SU-DHL-6 (cell line): ENCODE data around the gene PRPS1.
"Not testable (repeated sequence)": the region's sequence is repeated elsewhere in the genome, so short reads cannot be mapped to it uniquely, and the experiment has no call there.

Source experiments
- H2AFZ ChIP-seq: fragments of 200-600 bp; sonication (generic); 2 replicates; pipeline ENCODE4 v1.6.1; 2014; ENCODE audit warnings: low read depth, mild to moderate bottlenecking, moderate library complexity, mixed read lengths, antibody characterized with exemption, low read length; ENCODE audit not compliant: severe bottlenecking
- H3F3A ChIP-seq: fragments of 200-600 bp; shearing (Covaris generic); 2 replicates; pipeline ENCODE4 v1.6.0; 2016; ENCODE audit warnings: antibody characterized with exemption, mild to moderate bottlenecking; ENCODE audit not compliant: insufficient read depth
- H3K27ac ChIP-seq: fragments of 200-600 bp; sonication (generic); 2 replicates; pipeline ENCODE4 v1.5.1; 2016; ENCODE audit warnings: low read depth, mild to moderate bottlenecking, low read length, moderate library complexity, mixed read lengths
- H3K27me3 ChIP-seq: fragments of 200-600 bp; sonication (generic), shearing (Covaris generic); 2 replicates; pipeline ENCODE4 v1.6.0; 2014; ENCODE audit warnings: mild to moderate bottlenecking, low read length
- H3K36me3 ChIP-seq: fragments of 200-600 bp; sonication (generic); 2 replicates; pipeline ENCODE4 v1.6.1; 2014; ENCODE audit warnings: mild to moderate bottlenecking, low read length, mixed read lengths
- H3K4me2 ChIP-seq: fragments of 300-600, 200-600 bp; shearing (Covaris generic), sonication (generic); 2 replicates; pipeline ENCODE4 v1.6.0; 2014; ENCODE audit warnings: low read length, low read depth, mild to moderate bottlenecking; ENCODE audit not compliant: poor library complexity, severe bottlenecking
- H3K4me3 ChIP-seq: fragments of 200-600 bp; sonication (generic); 2 replicates; pipeline ENCODE4 v1.5.1; 2014; ENCODE audit warnings: antibody characterized with exemption, low read length, mild to moderate bottlenecking, mixed read lengths; ENCODE audit not compliant: insufficient read depth, poor library complexity, severe bottlenecking
- H3K79me2 ChIP-seq: fragments of 200-600 bp; sonication (generic); 2 replicates; pipeline ENCODE4 v1.6.1; 2014; ENCODE audit warnings: mild to moderate bottlenecking, low read length, moderate library complexity; ENCODE audit not compliant: insufficient read depth
- H3K9ac ChIP-seq: fragments of 200-600 bp; sonication (generic); 2 replicates; pipeline ENCODE4 v1.7.0; 2014; ENCODE audit warnings: mild to moderate bottlenecking, low read length
- H3K9me2 ChIP-seq: fragments of 200-600 bp; sonication (generic); replicated peaks from 2 replicates; pipeline ENCODE4 v1.6.1; 2014; ENCODE audit warnings: low read length; ENCODE audit not compliant: insufficient read depth
- H3K9me3 ChIP-seq: fragments of 200-600 bp; sonication (generic); 2 replicates; pipeline ENCODE4 v1.6.1; 2014; ENCODE audit warnings: low read length, mixed read lengths; ENCODE audit not compliant: insufficient read depth
- H4K20me1 ChIP-seq: fragments of 200-600 bp; sonication (generic); 2 replicates; pipeline ENCODE4 v1.6.1; 2014; ENCODE audit warnings: low read depth, mild to moderate bottlenecking, antibody characterized with exemption, low read length, moderate library complexity, mixed read lengths
- CTCF ChIP-seq: fragments of 200-600 bp; sonication (generic); IDR thresholded peaks from one replicate; pipeline ENCODE4 v1.5.1; 2017; ENCODE audit warnings: antibody characterized with exemption, mild to moderate bottlenecking, low read length, moderate library complexity; ENCODE audit not compliant: insufficient read depth, poor library complexity, severe bottlenecking
- EZH2phosphoT487 ChIP-seq: fragments of 200-600 bp; sonication (generic), shearing (Covaris generic); conservative IDR thresholded peaks from 2 replicates; pipeline ENCODE4 v1.6.1; 2018; ENCODE audit warnings: mild to moderate bottlenecking, antibody characterized with exemption, low read length, moderate library complexity, mixed read lengths

PRPS1 gene

DNA sequence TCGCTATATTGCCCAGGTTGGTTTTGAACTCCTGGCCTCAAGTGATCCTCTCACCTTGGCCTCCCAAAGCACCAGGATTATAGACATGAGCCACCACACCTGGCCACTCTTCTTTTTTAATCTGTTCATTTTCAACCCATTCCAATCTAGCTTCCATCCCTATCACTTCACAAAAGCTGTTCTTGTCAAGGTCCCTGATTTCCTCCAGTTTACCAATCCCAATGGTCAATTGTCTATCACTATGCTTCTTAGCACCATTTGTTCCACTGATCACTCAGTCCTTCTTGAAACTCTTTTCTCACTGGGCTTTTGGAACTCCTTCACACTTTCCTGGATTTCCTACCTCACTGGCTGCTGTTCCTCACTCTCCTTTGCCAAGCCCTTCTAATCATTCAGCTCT is 38.6 kb downstream of the PRPS1 start:
- Histone ChIP-seq H3F3A (no peaks in the 10 kb centered on the region), H3K79me2 (no peaks in the 10 kb centered on the region), H3K27ac (no peak overlapping the region), H3K36me3 (no peaks in the 10 kb centered on the region), H2AFZ (no peak overlapping the region), H4K20me1 (no peaks in the 10 kb centered on the region), H3K4me3 (no peak overlapping the region), H3K9me3 (no peaks in the 10 kb centered on the region), H3K4me2 (no peak overlapping the region), H3K9me2 (no peaks in the 10 kb centered on the region), H3K9ac (no peak overlapping the region), H3K27me3 (no peaks in the 10 kb centered on the region)
- no peak for TF ChIP-seq CTCF

GRCh38 chrX:107667426-107667825 is 39.1 kb downstream of the PRPS1 start:
- no peak overlapping the region for H2AFZ ChIP-seq
- H3K79me2 ChIP-seq = no peaks in the 10 kb centered on the region
- no peaks in the 10 kb centered on the region for H3K36me3 ChIP-seq
- H3K9ac ChIP-seq = no peak overlapping the region
- no peaks in the 10 kb centered on the region for H4K20me1 ChIP-seq
- H3K27ac ChIP-seq = no peak overlapping the region
- no peaks in the 10 kb centered on the region for H3K9me3 ChIP-seq
- no peak overlapping the region for H3K4me3 ChIP-seq
- H3K4me2 ChIP-seq = no peak overlapping the region
- no peaks in the 10 kb centered on the region for H3K27me3 ChIP-seq
- no peaks in the 10 kb centered on the region for H3F3A ChIP-seq
- TF ChIP-seq CTCF (no peak), EZH2phosphoT487 (no peak)
- no peaks in the 10 kb centered on the region for H3K9me2 ChIP-seq

DNA sequence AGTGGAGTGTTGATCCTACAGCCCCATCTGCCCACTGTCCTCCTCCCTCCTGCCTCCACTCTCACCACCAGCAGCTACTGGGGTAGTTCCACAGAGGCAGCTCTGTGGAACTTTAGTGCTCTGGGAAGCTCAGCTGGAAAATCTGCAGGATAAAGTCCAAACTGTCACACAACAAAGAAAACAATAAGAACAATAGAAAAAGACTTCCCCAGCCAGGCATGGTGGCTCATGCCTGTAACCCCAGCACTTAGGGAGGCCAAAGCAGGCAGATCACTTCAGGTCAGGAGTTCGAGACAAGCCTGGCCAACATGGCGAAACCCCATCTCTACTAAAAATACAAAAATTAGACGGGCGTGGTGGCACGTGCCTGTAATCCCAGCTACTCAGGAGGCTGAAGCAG is 40.4 kb downstream of the PRPS1 start:
- H3K9me3 ChIP-seq, H3K27ac ChIP-seq, H4K20me1 ChIP-seq, H3K79me2 ChIP-seq, H3K27me3 ChIP-seq, H3K9me2 ChIP-seq, H3K9ac ChIP-seq, H3F3A ChIP-seq, H3K36me3 ChIP-seq, H3K4me3 ChIP-seq, H3K4me2 ChIP-seq, H2AFZ ChIP-seq: not testable (repeated sequence)

DNA sequence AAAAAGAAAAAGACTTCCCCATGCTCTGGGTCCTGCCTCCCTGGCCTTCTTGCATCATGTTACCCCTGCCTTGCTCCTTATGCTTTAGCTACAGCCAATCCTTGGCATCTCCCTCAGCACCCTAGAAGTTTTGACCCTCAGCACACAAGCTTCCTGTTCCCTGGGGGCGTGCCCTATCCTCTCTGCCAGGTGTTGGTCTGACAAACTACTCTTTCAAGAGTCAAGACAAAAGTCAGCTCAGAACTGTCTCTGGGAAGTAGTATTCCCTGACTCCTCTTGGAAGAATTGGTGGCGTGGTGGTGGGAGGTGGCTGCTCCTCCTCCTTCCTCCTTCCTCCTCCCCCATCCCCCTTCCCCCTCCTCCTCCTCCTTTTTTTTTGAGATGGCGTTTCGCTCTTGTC is 41.0 kb downstream of the PRPS1 start:
- Histone ChIP-seq H2AFZ (no peak overlapping the region), H3K4me2 (no peak overlapping the region), H4K20me1 (no peaks in the 10 kb centered on the region), H3K9ac (no peak overlapping the region), H3K27ac (no peak overlapping the region), H3K4me3 (no peak overlapping the region), H3K79me2 (no peaks in the 10 kb centered on the region), H3F3A (peaks cover 9% of the 10 kb centered on the region), H3K36me3 (no peaks in the 10 kb centered on the region), H3K9me3 (no peaks in the 10 kb centered on the region), H3K27me3 (no peaks in the 10 kb centered on the region), H3K9me2 (no peaks in the 10 kb centered on the region)
- TF ChIP-seq EZH2phosphoT487 = no peak
- TF ChIP-seq CTCF = no peak
